Measurements from ENCODE around the gene PIEZO1. TPM values are rescaled to one million over a fixed set of nuclear protein-coding genes. Genes with fewer than 3 reads are reported as not detected.

The PIEZO1 gene
- polyA plus RNA-seq, 1 of the 3 experiments (the other 2 are of a cell fraction) = 184 TPM

DNA sequence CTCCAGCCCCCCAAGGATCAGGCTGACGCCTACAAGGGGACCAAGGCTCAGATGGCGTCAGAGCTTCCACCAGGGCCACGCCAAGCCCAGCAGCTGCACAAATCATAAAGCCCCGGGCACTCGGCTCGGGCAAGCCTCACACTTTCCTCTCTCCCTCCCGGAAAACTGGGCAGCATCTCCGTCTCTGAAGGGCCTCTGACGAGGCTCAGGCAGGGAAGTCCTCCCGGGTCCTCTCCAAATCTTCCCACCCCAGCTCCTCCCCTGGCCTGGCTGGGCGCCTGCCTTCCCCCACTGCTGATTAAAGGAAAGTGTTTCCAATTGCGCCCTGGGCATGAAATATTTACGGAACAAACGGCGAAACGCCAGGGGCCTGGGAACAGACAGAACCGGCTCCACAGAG, 38.5 kb downstream of the PIEZO1 start:
- no peak overlapping the region for H2AFZ ChIP-seq (ENCODE audit: low read depth)
- H3K9ac ChIP-seq = no peak overlapping the region
- H3K27me3 ChIP-seq (ENCODE audit: insufficient read depth) = no peaks in the 10 kb centered on the region
- POLR2A ChIA-PET = interaction anchor here (1.2 kb wide), 1 partner anchor 53 kb away, joined by 3 read pairs; no protein-coding TSS in a partner anchor
- H3K9me3 ChIP-seq = no peaks in the 10 kb centered on the region
- H3K79me2 ChIP-seq (ENCODE audit: insufficient read depth) = peaks cover 66% of the 10 kb centered on the region
- no peak for DNase-seq
- H3K4me2 ChIP-seq = no peak overlapping the region
- peaks cover 0 to 3% of the 10 kb centered on the region in 2 experiments; a peak in 1 of 4 replicates for H3K4me1 ChIP-seq (ENCODE audit: control insufficient read depth in 1 of 2, insufficient read depth in 2 of 2, low read depth in 1 of 2, low read length in 1 of 2)
- no peak overlapping the region for H3K4me3 ChIP-seq (ENCODE audit: low read depth in 2 of 2, low read length in 1 of 2)
- TF ChIP-seq RXRA (IDR thresholded peaks at IDR 0.05; ENCODE audit: borderline replicate concordance, low read depth) (no peak), RAD21 (IDR thresholded peaks at IDR 0.05; ENCODE audit: low read length) (no peak), YY1 (IDR thresholded peaks at IDR 0.05; ENCODE audit: low read depth) (no peak), GABPA (IDR thresholded peaks at IDR 0.05; ENCODE audit: low read depth) (no peak), FOSL2 (IDR thresholded peaks at IDR 0.05; ENCODE audit: borderline replicate concordance, low read depth) (no peak), FOXM1 (IDR thresholded peaks at IDR 0.05; ENCODE audit: low read depth) (no peak)
- TF ChIP-seq, protein P1, sequence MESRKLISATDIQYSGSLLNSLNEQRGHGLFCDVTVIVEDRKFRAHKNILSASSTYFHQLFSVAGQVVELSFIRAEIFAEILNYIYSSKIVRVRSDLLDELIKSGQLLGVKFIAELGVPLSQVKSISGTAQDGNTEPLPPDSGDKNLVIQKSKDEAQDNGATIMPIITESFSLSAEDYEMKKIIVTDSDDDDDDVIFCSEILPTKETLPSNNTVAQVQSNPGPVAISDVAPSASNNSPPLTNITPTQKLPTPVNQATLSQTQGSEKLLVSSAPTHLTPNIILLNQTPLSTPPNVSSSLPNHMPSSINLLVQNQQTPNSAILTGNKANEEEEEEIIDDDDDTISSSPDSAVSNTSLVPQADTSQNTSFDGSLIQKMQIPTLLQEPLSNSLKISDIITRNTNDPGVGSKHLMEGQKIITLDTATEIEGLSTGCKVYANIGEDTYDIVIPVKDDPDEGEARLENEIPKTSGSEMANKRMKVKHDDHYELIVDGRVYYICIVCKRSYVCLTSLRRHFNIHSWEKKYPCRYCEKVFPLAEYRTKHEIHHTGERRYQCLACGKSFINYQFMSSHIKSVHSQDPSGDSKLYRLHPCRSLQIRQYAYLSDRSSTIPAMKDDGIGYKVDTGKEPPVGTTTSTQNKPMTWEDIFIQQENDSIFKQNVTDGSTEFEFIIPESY (IDR thresholded peaks at IDR 0.05; ENCODE audit: borderline replicate concordance, low read depth) = no peak
- TF ChIP-seq, protein P2, sequence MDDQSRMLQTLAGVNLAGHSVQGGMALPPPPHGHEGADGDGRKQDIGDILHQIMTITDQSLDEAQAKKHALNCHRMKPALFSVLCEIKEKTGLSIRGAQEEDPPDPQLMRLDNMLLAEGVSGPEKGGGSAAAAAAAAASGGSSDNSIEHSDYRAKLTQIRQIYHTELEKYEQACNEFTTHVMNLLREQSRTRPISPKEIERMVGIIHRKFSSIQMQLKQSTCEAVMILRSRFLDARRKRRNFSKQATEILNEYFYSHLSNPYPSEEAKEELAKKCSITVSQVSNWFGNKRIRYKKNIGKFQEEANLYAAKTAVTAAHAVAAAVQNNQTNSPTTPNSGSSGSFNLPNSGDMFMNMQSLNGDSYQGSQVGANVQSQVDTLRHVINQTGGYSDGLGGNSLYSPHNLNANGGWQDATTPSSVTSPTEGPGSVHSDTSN (IDR thresholded peaks at IDR 0.05) = no peak
- TF ChIP-seq, protein P3, sequence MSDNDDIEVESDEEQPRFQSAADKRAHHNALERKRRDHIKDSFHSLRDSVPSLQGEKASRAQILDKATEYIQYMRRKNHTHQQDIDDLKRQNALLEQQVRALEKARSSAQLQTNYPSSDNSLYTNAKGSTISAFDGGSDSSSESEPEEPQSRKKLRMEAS (IDR thresholded peaks at IDR 0.05; ENCODE audit: low read depth) = no peak
- peaks cover 48% of the 10 kb centered on the region for H4K20me1 ChIP-seq (ENCODE audit: insufficient read depth)
- 78% methylated on average over 17 of the region's 17 CpGs for WGBS (ENCODE audit: low lambda C conversion rate)
- CTCF ChIA-PET = interaction anchor here (1.1 to 30.9 kb wide), 6 partner anchors 6 to 421 kb away, joined by 3 to 540 read pairs (median 25); partner anchors contain the start of gene PIEZO1
- H3K9me2 ChIP-seq = no peaks in the 10 kb centered on the region
- H3K36me3 ChIP-seq (replicated peaks in 1 of 2; ENCODE audit: control insufficient read depth in 1 of 2, insufficient read depth in 2 of 2, low read length in 1 of 2) = peaks cover 0 to 5% of the 10 kb centered on the region in 2 experiments
- H3F3A ChIP-seq (replicated peaks; ENCODE audit: insufficient read depth) = peaks cover 4% of the 10 kb centered on the region
- H3K27ac ChIP-seq (ENCODE audit: low read depth in 2 of 2, low read length in 1 of 2) = no peak overlapping the region

DNA sequence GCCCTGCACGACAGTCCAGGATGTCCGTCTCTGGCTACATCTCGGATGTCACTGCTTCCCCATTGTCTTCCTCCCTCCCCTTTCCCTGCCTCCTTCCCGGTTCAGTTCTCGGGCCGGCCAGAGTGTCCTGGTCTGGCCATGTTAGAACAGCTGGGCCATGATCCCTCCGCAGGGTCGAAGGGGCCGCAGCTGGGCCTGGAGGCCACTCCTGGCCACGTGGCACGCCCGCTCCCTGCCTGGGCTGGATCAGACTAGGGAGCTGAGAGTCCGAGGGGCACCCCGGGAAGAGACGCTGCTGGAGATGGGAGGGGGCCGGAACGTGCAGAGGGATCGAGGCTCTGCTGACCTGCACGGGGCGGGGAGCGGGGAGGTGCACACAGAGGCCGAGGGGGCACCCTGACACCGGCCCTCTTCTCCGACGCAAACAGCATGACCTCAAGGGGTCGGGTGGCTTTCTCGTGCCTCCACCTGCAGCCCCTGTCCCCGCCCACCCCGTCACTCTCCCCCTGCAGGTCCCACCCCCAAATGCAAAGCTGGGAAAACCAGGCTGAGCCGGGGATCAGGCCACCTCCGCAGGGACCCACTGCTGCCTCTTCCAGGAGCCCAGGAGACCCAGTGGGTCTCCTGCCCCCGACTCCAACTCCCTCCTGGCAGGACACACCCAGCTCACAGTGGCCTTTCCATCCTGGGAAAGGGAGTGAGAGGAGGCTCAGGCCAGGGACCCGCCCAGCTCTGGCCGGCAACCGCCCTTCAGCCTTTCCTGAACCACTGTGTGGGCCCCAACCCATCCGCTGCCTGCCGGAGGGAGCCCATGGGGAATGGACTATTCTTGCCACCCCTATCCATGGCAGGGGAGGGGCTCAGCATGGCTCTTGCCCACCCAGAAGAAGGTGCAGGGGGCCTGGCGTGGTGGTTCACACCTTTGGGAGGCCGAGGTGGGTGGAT, 40.2 kb downstream of the PIEZO1 start:
- ChIA-PET POLR2A (interaction anchor here (1.2 kb wide), 1 partner anchor 55 kb away, joined by 3 read pairs; no protein-coding TSS in a partner anchor), CTCF (interaction anchor here (1.0 to 30.9 kb wide), 6 partner anchors 4 to 423 kb away, joined by 3 to 540 read pairs (median 25); partner anchors contain the start of gene PIEZO1)
- peaks cover 51% of the 10 kb centered on the region for H3K79me2 ChIP-seq (ENCODE audit: insufficient read depth)
- H2AFZ ChIP-seq (ENCODE audit: low read depth) = no peak overlapping the region
- DNase-seq = no peak
- peaks cover 31% of the 10 kb centered on the region for H4K20me1 ChIP-seq (ENCODE audit: insufficient read depth)
- peaks cover 0 to 18% of the 10 kb centered on the region in 2 experiments for H3K36me3 ChIP-seq (replicated peaks in 1 of 2; ENCODE audit: control insufficient read depth in 1 of 2, insufficient read depth in 2 of 2, low read length in 1 of 2)
- H3K9me2 ChIP-seq = no peaks in the 10 kb centered on the region
- H3K4me3 ChIP-seq (ENCODE audit: low read depth in 2 of 2, low read length in 1 of 2) = no peak overlapping the region
- H3K9me3 ChIP-seq = no peaks in the 10 kb centered on the region
- no peak overlapping the region for H3K9ac ChIP-seq
- H3K4me1 ChIP-seq (ENCODE audit: control insufficient read depth in 1 of 2, insufficient read depth in 2 of 2, low read depth in 1 of 2, low read length in 1 of 2) = peaks cover 0 to 3% of the 10 kb centered on the region in 2 experiments; a peak in 1 of 4 replicates
- H3K4me2 ChIP-seq = no peak overlapping the region
- WGBS (ENCODE audit: low lambda C conversion rate) = 91% methylated on average over 28 of the region's 39 CpGs
- H3F3A ChIP-seq (replicated peaks; ENCODE audit: insufficient read depth) = peaks cover 4% of the 10 kb centered on the region
- H3K27me3 ChIP-seq (ENCODE audit: insufficient read depth) = no peaks in the 10 kb centered on the region
- no peak overlapping the region for H3K27ac ChIP-seq (ENCODE audit: low read depth in 2 of 2, low read length in 1 of 2)
- no peak for TF ChIP-seq MEF2A (IDR thresholded peaks at IDR 0.05; ENCODE audit: borderline replicate concordance, low read depth)
- TF ChIP-seq, protein P1 (IDR thresholded peaks at IDR 0.05; ENCODE audit: borderline replicate concordance, low read depth) = no peak
- no peak for TF ChIP-seq GATA2 (CRISPR knock-in tag; IDR thresholded peaks at IDR 0.05)
- TF ChIP-seq FOSL2 (IDR thresholded peaks at IDR 0.05; ENCODE audit: borderline replicate concordance, low read depth) = no peak
- TF ChIP-seq TCF12 (IDR thresholded peaks at IDR 0.05) = no peak
- TF ChIP-seq, protein P4, sequence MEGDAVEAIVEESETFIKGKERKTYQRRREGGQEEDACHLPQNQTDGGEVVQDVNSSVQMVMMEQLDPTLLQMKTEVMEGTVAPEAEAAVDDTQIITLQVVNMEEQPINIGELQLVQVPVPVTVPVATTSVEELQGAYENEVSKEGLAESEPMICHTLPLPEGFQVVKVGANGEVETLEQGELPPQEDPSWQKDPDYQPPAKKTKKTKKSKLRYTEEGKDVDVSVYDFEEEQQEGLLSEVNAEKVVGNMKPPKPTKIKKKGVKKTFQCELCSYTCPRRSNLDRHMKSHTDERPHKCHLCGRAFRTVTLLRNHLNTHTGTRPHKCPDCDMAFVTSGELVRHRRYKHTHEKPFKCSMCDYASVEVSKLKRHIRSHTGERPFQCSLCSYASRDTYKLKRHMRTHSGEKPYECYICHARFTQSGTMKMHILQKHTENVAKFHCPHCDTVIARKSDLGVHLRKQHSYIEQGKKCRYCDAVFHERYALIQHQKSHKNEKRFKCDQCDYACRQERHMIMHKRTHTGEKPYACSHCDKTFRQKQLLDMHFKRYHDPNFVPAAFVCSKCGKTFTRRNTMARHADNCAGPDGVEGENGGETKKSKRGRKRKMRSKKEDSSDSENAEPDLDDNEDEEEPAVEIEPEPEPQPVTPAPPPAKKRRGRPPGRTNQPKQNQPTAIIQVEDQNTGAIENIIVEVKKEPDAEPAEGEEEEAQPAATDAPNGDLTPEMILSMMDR (IDR thresholded peaks at IDR 0.05) = no peak
- TF ChIP-seq, protein P5, sequence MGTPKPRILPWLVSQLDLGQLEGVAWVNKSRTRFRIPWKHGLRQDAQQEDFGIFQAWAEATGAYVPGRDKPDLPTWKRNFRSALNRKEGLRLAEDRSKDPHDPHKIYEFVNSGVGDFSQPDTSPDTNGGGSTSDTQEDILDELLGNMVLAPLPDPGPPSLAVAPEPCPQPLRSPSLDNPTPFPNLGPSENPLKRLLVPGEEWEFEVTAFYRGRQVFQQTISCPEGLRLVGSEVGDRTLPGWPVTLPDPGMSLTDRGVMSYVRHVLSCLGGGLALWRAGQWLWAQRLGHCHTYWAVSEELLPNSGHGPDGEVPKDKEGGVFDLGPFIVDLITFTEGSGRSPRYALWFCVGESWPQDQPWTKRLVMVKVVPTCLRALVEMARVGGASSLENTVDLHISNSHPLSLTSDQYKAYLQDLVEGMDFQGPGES (IDR thresholded peaks at IDR 0.05; ENCODE audit: low read depth, low read length) = no peak
- TF ChIP-seq ELF1 (IDR thresholded peaks at IDR 0.05) = no peak
- no peak for TF ChIP-seq EP300 (IDR thresholded peaks at IDR 0.05; ENCODE audit: borderline replicate concordance in 1 of 2, low read depth in 1 of 2, low read length in 1 of 2)
- no peak for TF ChIP-seq FOXM1 (IDR thresholded peaks at IDR 0.05; ENCODE audit: low read depth)

All from SK-N-SH (cell line).